Medulla oblongata (tissue), 1 donor: ENCODE data around the gene SHC4.
"Not testable (repeated sequence)": the region's sequence is repeated elsewhere in the genome, so short reads cannot be mapped to it uniquely, and the experiment has no call there.

Experiments used
- DNase-seq: peaks from one replicate; pipeline ENCODE4 v3.0.0-alpha.2; 2015; ENCODE audit errors: extremely low spot score

The SHC4 gene

DNA sequence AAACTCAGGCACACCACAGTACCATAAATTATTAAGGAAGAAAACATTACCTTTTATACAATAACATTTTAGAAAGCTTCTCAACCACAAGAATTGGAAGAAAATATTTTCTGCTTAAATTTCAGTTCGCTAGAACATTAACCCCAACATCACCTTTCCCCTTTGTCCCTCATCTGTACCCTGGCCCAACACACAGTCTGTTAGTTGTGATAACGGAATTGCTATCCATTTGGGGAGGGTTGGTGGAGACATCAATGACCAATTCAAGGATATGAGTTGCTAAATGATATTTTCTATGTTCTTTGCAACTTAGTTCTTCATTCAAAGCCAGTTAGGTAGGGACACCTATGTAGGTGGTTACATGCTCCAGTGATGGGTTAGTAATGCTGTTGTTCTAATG, 80.0 kb downstream of the SHC4 start:
- DNase-seq: no peak

- DNase-seq: no peak
Measured at GRCh38 chr15:48880070-48880634, 83.6 kb downstream of the SHC4 start.

DNA sequence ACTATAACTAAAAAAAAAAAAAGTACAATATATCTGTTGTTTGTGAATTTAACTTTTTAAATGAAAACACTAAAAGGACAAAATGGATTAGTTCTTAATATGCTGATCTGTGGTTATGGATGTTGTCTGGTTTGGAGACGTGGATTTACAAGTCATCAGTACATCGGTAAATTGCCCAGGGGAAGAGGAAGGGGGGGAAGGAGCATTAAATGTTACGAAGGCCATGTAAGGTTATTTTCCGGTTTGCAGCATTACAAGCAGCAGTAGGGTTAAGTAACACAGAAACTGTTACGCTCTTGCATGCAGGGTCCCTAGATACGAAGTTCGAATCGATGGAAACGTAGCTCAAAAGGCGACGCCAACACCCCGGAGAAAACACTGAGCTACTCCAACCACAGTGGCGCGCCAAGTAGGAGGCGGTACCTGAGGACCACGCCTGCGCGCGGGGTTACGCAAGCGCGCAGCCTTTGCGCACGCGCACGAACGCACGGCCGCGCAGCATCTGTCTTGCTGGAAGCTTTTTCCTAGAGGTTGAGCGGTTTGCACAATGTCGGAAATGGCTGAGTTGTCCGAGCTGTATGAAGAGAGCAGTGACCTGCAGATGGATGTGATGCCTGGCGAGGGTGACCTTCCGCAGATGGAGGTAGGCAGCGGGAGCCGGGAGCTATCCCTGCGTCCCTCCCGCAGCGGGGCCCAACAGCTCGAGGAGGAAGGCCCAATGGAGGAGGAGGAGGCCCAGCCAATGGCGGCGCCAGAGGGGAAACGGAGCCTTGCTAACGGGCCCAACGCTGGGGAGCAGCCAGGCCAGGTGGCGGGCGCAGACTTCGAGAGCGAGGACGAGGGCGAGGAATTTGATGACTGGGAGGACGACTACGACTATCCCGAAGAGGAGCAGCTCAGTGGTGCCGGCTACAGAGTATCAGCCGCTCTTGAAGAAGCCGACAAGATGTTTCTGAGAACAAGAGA, 85.8 kb downstream of the SHC4 start, which contains the start of gene EID1:
EID1 (plus strand) TSS at position 505 of the 966 bp plus-strand sequence; CDS start at position 548, 43 bp downstream.
- DNase-seq: peak; percentile 96

GRCh38 chr15:48876057-48876456, 87.7 kb downstream of the SHC4 start:
- DNase-seq: no peak

DNA sequence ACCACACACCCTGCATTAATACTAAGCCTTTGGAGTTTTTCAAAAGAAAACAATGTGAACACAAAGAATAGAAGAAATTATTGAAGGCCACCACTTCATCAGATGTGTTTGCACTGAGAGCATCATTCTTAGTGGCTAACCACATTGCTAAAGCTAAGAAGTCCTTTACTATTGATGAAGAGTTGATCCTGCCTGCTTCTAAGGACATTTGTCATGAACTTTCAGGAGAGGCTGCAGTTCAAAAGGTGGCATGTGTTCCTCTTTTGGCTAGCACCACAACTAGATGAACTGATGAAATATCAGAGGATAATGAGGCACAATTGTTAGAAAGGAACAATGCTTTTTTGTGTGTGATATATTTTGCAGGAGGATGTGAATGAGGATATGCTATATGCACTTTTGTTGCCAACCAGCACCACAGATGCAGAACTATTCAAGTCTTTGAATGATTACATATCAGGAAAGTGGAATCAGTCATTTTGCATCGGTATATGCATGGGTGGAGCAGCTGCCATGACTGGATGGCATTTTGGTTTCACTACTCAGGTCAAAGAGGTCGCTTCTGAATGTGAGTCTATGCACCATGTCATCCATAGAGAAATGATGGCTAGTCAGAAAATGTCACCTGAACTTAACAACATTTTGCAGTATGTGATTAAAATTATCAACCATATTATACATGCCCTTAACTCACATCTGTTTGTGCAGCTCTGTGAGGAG, 88.3 kb downstream of the SHC4 start:
- DNase-seq: peak; percentile 27

DNA sequence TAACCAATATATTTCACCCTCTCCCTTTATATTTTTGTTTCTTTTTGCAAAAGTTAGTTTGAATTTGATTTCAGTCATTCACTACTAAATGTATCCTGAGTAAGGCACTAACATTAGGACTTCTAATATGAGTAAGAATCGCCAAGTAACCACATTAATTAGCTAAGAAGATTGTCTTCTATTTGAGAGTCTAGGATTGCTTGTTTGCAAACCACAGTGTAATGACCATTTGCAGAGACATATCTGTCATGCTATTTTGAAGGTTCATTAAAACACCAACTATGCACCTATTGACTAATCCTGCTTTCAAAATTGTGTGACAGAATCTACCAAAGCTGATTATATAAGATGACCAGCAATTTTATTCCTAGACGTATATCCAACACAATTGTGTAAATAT, 91.1 kb downstream of the SHC4 start:
- no peak for DNase-seq

DNA sequence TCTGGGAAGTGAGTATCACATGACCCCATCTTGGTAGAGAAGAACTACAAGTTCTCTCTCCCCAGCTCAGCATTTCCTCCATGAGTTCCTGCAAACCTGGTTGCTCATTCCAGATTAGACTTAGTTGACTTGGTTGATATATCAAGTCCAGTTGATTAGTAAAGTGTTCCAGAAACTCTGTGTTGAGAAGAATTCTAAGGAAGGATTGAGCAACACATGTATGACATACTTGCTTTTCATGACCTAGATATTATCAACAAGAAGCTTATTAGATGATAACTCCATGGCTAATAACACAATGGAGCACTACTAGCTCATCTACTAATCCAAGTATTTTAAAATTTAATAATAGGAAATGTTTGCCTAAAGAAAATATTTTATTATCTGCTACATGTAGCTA, 92.2 kb downstream of the SHC4 start:
- no peak for DNase-seq

DNA sequence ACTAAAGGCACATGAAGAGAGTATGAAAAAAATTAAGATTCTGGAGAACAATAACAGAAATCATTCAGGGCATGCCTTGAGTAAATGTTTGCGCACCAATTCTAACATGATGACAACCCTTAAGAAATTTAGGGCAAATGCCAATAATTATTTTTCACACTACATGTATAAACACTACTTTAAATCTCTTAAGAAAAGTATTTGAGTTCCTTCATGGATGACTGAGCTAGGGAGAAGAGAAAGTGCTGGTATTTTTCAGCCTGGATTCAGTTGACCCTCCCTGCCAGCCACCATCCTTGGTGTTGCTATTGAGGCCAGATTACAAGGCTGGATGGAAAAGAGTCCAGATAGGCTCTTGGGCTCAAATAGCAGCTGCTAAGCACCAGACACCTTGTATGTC, 93.8 kb downstream of the SHC4 start:
- no peak for DNase-seq

DNA sequence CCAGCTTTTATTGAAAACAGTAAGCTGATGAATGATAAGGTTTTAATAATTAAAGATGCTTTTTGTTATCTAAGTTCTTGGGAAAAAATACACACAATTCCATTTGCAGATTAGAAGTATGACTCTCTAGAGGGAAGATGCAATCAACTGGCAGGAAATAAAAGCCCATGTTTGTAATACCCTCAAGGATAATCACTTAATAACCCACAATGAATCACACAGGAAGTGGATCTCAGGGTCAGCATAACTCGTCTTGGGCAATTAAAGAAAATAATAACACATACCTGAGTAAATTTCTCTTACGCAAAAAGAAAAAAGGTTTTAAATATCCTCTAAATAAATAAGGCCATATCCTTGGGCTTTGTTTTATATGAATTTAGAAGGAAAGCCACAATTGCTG, 95.2 kb downstream of the SHC4 start:
- no peak for DNase-seq

- no peak for DNase-seq
Measured at GRCh38 chr15:48868023-48868422, 95.7 kb downstream of the SHC4 start.

DNA sequence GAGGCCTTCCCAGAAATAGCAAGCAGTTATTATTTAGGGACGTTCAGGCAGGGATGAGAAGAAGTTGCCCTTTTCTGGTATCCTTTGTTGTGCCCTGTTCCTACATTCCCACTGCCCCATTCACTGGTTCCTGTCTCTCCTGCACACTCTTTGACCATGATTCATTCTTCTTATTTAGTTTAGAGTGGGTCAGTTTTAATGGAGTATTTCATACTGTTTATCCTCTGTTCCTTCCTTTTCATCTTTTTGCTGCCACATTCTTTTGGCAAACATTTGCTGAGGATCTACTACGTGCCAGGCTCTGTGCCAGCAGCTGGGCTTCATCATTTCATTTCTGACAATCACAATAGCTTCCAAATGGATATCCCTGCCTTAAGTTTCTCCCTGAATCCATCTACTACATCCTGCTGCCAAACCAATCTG, 97.6 kb downstream of the SHC4 start:
- DNase-seq: no peak

DNA sequence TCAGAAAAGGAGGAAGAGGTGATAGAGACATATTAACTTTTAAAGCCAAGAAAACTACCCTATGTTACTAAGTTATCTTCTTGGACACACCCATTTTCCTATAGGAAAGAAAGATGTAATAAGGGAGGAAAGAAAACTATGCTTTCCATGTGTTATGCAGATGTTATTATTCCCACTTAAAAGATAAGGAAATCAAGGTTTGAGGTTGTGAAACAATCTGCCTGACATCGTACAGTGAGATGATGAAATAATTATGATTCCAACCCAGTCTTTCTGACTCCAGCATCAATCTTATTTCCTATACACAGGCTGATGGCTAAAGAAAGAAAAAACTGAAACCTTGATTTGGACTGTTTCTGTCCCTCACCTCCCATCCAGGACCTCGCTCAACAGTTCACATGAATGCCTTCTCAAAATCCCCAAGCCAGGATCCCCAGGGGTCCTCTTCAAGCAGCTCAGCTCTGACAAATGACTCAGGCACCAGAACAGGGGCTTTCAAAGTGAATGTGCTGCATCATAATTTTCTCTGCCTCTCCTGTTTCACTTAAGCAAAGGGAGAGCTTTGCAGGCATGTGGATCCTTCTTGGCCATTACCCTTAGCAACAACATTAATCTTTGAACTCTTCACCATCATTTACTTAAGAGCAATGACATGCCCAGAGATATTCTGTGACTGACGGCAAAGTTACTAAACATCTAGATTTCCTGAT, 98.2 kb downstream of the SHC4 start:
- no peak for DNase-seq

GRCh38 chr15:48862705-48863104, 101.0 kb downstream of the SHC4 start:
- no peak for DNase-seq

- DNase-seq: peak; percentile 82
Measured at GRCh38 chr15:48861813-48862431, 101.8 kb downstream of the SHC4 start.

GRCh38 chr15:48859426-48859825, 104.3 kb downstream of the SHC4 start:
- no peak for DNase-seq

DNA sequence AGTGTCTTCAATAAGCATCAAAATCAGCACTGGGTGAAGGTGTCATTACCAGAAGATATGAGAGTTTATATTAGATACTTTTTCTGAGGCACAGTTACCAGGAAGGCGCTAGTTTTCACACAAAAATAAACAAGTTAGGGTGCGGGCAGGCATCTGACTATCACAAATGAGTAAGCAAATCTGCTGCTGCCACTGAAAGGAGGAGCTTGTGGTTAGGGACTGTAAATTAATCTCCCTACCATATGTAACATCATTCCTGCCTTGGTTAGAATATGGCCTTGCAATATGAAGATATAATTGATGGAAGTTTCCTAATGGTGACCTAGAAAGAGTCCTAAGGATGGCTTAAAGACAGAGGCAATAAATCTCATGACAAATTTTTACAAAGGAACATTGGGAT, 105.3 kb downstream of the SHC4 start:
- DNase-seq: no peak

DNA sequence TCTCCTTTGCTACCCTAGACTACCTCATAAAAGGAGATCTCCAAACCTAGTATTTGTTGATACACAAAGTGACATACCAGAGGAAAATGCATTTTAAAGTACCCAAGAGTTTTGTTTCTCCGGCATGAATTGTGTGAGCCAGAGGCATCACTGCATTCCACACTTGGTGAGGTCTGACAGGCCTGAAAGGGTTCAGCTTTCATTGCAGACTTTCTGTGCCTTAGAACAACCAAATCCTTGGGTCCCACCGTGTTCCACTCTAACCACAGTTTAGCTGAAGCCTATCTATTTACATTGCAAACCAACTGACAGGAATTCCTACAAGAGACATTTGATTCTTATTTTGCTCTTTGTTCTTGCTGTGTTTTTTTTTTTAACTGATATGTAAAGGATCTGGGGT, 106.8 kb downstream of the SHC4 start:
- no peak for DNase-seq

- peak; percentile 23 for DNase-seq
Measured at GRCh38 chr15:48855501-48856440, 107.9 kb downstream of the SHC4 start.

- DNase-seq: not testable (repeated sequence)
Measured at GRCh38 chr15:48854434-48854833, 109.3 kb downstream of the SHC4 start.

DNA sequence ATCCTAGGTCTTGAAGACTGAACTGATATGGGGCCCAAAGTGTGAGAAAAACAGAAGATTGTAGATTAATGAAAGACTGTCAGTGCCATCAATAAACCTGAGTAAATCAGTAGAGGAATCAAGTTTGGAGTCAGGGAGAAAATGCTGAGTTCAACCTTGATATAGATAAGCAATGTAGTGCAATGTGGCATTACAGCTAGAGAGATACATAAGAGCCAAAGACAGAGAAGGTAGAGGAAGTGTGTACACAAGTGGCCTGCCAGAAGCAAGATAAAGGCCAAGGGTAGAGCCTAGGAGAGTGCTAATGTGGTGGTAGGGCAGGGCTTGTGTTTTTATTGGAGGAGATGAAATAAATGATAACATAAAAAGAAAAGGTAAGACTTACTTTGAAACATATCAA, 111.8 kb downstream of the SHC4 start:
- DNase-seq: no peak
